ENCODE data around the gene ZNF654. TPM values are rescaled to one million over a fixed set of nuclear protein-coding genes. Genes with fewer than 3 reads are reported as not detected.

ZNF654 gene
- total RNA-seq, 1 experiment from 2014 or later = 7.0 TPM

DNA sequence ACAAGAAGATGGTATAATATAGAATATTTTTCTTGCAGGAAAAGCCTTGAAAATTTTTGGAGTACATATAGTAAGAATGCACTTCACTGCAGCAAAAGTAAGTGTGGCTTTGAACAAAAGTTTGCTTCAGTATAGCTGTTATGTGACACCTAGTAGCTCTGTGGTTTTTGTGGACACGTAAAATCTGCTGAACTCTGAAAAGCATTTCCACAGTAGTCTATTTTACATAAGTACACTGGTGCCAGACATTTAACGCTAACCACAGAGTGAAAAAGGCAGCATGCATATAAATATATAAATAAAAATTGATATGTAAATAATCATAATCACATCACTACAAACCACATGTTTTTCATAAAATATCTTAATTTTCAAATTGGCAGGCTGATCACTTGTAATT lies 40.0 kb upstream of the ZNF654 start:
- RAD21 ChIA-PET (ENCODE audit: low non-redundant PET in 1 of 2, low total read pairs in 2 of 2, uncharacterized antibody in 2 of 2, unreplicated experiment in 2 of 2) = no interaction called here
- no peak overlapping the region for H2AFZ ChIP-seq (ENCODE audit: low read depth, low read length, poor library complexity, severe bottlenecking)
- no peak overlapping the region for H3K27ac ChIP-seq (ENCODE audit: low read depth, low read length)
- CTCF ChIA-PET = no interaction called here
- DNase-seq (ENCODE audit: low read depth, low spot score) (no peak), ATAC-seq (no peak)
- no peaks in the 10 kb centered on the region for H3K36me3 ChIP-seq (ENCODE audit: control insufficient read depth in 1 of 2, insufficient read depth in 2 of 2, low read length in 2 of 2)
- H3K9me2 ChIP-seq (ENCODE audit: insufficient read depth) = no peaks in the 10 kb centered on the region
- BruUV-seq (replicated peaks) = no TSS peak
- no peaks in the 10 kb centered on the region for H3K9me3 ChIP-seq (ENCODE audit: control insufficient read depth in 1 of 2, insufficient read depth in 1 of 2, low read depth in 1 of 2, low read length in 2 of 2)
- no peaks in the 10 kb centered on the region for H3K4me1 ChIP-seq (ENCODE audit: control insufficient read depth in 1 of 2, insufficient read depth in 2 of 2, low read length in 2 of 2)
- no peak overlapping the region for H3K9ac ChIP-seq (ENCODE audit: low read length)
- POLR2A ChIA-PET = no interaction called here
- intact Hi-C loops (cut with micrococcal nuclease) = no loop called here
- H3K4me2 ChIP-seq (ENCODE audit: low read length) = no peak overlapping the region
- H4K20me1 ChIP-seq (ENCODE audit: insufficient read depth) = no peaks in the 10 kb centered on the region
- TF ChIP-seq RAD21 (IDR thresholded peaks at IDR 0.05; ENCODE audit: low read depth) (no peak), ZFX (IDR thresholded peaks at IDR 0.05) (no peak), FOSL1 (IDR thresholded peaks at IDR 0.05; ENCODE audit: low read depth) (no peak), ZNF274 (IDR thresholded peaks at IDR 0.05; ENCODE audit: low read depth, low read length) (no peak), CEBPB (IDR thresholded peaks at IDR 0.05; ENCODE audit: low read depth) (no peak), ZBTB33 (IDR thresholded peaks at IDR 0.05; ENCODE audit: extremely low read depth, insufficient replicate concordance, low read length) (no peak), JUND (IDR thresholded peaks at IDR 0.05) (no peak)
- H3K4me3 ChIP-seq (replicated peaks in 1 of 2; ENCODE audit: low read depth in 1 of 2, low read length in 2 of 2) = no peak overlapping the region
- no peaks in the 10 kb centered on the region for H3K27me3 ChIP-seq (ENCODE audit: insufficient read depth, low read length)
- no peaks in the 10 kb centered on the region for H3K79me2 ChIP-seq (ENCODE audit: insufficient read depth, low read length)

- no peak for DNase-seq (ENCODE audit: low read depth, low spot score)
- no peaks in the 10 kb centered on the region for H3K27me3 ChIP-seq (ENCODE audit: insufficient read depth, low read length)
- no peak overlapping the region for H3K27ac ChIP-seq (ENCODE audit: low read depth, low read length)
- H3K4me1 ChIP-seq (ENCODE audit: control insufficient read depth in 1 of 2, insufficient read depth in 2 of 2, low read length in 2 of 2) = no peaks in the 10 kb centered on the region
- TF ChIP-seq ELF1 (IDR thresholded peaks at IDR 0.05; ENCODE audit: borderline replicate concordance, low read depth) (no peak), CBX3 (IDR thresholded peaks at IDR 0.05; ENCODE audit: low read depth) (no peak), RAD21 (IDR thresholded peaks at IDR 0.05; ENCODE audit: low read depth) (no peak)
- no peaks in the 10 kb centered on the region for H3K9me3 ChIP-seq (ENCODE audit: control insufficient read depth in 1 of 2, insufficient read depth in 1 of 2, low read depth in 1 of 2, low read length in 2 of 2)
- H3K79me2 ChIP-seq (ENCODE audit: insufficient read depth, low read length) = no peaks in the 10 kb centered on the region
- no TSS peak for BruUV-seq (replicated peaks)
- no peaks in the 10 kb centered on the region for H4K20me1 ChIP-seq (ENCODE audit: insufficient read depth)
- H3K4me3 ChIP-seq (replicated peaks in 1 of 2; ENCODE audit: low read depth in 1 of 2, low read length in 2 of 2) = no peak overlapping the region
- no peak overlapping the region for H3K9ac ChIP-seq (ENCODE audit: low read length)
- no peak for ATAC-seq
- no peaks in the 10 kb centered on the region for H3K36me3 ChIP-seq (ENCODE audit: control insufficient read depth in 1 of 2, insufficient read depth in 2 of 2, low read length in 2 of 2)
- RAD21 ChIA-PET (ENCODE audit: low non-redundant PET in 1 of 2, low total read pairs in 2 of 2, uncharacterized antibody in 2 of 2, unreplicated experiment in 2 of 2) = no interaction called here
- H3K4me2 ChIP-seq (ENCODE audit: low read length) = no peak overlapping the region
- intact Hi-C loops (cut with micrococcal nuclease) = no loop called here
- no peaks in the 10 kb centered on the region for H3K9me2 ChIP-seq (ENCODE audit: insufficient read depth)
- POLR2A ChIA-PET = no interaction called here
- no peak overlapping the region for H2AFZ ChIP-seq (ENCODE audit: low read depth, low read length, poor library complexity, severe bottlenecking)
- CTCF ChIA-PET = no interaction called here
Measured at GRCh38 chr3:88025001-88025552, 34.0 kb upstream of the ZNF654 start.

Measured in HCT116 (cell line).